Measurements from ENCODE around the gene OGDH. TPM values are rescaled to one million over a fixed set of nuclear protein-coding genes. Genes with fewer than 3 reads are reported as not detected.

OGDH gene
- total RNA-seq, 1 donor from 2014 or later = 68.0 TPM

DNA sequence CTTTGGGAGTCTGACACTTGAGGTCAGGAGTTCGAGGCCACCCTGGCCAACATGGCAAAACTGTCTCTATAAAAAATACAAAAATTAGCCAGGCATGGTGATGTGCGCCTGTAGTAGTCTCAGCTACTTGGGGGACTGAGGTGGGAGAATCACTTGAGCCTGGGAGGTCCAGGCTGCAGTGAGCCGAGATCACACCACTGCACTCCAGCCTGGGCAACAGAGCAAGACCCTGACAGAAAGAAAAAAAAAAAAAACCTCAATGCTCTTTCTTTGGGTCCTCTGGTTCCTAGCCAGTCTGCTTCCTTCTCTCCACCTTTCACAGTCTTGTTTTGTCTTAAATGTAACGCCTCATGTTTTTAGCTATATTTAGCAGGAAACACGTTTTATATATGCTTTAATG is 9.4 kb downstream of the OGDH start:
- peaks cover 33% of the 10 kb centered on the region for H3K4me1 Mint-ChIP-seq (ENCODE audit: unreplicated experiment)
- TF ChIP-seq, protein P1, sequence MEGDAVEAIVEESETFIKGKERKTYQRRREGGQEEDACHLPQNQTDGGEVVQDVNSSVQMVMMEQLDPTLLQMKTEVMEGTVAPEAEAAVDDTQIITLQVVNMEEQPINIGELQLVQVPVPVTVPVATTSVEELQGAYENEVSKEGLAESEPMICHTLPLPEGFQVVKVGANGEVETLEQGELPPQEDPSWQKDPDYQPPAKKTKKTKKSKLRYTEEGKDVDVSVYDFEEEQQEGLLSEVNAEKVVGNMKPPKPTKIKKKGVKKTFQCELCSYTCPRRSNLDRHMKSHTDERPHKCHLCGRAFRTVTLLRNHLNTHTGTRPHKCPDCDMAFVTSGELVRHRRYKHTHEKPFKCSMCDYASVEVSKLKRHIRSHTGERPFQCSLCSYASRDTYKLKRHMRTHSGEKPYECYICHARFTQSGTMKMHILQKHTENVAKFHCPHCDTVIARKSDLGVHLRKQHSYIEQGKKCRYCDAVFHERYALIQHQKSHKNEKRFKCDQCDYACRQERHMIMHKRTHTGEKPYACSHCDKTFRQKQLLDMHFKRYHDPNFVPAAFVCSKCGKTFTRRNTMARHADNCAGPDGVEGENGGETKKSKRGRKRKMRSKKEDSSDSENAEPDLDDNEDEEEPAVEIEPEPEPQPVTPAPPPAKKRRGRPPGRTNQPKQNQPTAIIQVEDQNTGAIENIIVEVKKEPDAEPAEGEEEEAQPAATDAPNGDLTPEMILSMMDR (IDR thresholded peaks at IDR 0.05) = no peak
- H3K4me3 Mint-ChIP-seq (ENCODE audit: unreplicated experiment) = no peak overlapping the region
- no peak overlapping the region for H3K27ac Mint-ChIP-seq (ENCODE audit: unreplicated experiment)
- H3K27me3 Mint-ChIP-seq (ENCODE audit: unreplicated experiment) = no peaks in the 10 kb centered on the region
- DNase-seq (ENCODE audit: extremely low spot score, unreplicated experiment) = no peak
- H3K36me3 Mint-ChIP-seq (ENCODE audit: unreplicated experiment) = peaks cover 5% of the 10 kb centered on the region
- no peaks in the 10 kb centered on the region for H3K9me3 Mint-ChIP-seq (ENCODE audit: unreplicated experiment)

DNA sequence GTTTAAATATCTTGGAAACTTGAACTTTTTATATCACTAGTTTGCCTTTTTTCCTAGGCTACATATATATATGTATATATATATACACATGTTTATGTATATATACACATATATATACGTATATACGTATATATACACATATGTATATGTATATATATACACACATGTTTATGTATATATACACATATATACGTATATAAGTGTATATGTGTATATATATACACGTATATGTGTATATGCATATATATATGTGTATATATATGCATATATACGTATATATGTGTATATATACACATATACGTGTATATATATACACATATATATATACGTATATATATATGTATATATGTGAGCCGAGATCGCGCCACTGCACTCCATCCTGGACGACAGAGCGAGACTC is 10.1 kb downstream of the OGDH start:
- Mint-ChIP-seq H3K27me3 (ENCODE audit: unreplicated experiment) (no peaks in the 10 kb centered on the region), H3K4me3 (ENCODE audit: unreplicated experiment) (no peak overlapping the region), H3K4me1 (ENCODE audit: unreplicated experiment) (peaks cover 39% of the 10 kb centered on the region), H3K36me3 (ENCODE audit: unreplicated experiment) (peaks cover 5% of the 10 kb centered on the region), H3K9me3 (ENCODE audit: unreplicated experiment) (no peaks in the 10 kb centered on the region), H3K27ac (ENCODE audit: unreplicated experiment) (no peak overlapping the region)
- DNase-seq (ENCODE audit: extremely low spot score, unreplicated experiment) = no peak
- TF ChIP-seq, protein P1 (IDR thresholded peaks at IDR 0.05) = no peak

DNA sequence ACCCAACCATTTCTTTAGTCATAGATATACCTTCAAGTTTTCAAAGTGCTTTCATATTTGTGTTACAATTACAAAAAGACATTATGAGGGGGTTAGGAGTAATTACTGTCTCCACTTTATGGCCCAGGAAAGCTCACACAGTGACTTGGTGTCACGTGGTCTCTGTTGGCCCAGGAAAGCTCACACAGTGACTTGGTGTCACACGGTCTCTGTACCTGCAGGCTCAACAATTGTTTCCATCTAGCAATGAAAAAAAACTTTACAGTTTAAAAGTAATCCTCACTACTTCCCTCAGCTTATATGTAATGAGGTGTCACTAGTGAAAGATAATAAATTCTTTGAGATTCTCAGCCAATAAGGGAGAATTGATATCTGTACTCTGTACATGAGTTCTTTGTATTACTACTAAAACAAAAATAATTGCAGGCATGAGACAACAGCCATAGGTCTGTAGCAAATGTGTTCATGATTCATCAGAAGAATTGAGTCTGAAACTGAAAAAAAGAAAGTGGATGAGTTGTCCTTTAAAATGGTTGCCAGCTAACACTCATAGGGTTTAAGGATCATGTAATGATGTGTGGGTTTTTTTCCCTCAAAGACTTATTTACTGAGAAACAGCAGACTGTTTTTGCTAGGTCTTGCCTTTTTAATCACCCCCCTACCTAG is 10.9 kb downstream of the OGDH start:
- peaks cover 5% of the 10 kb centered on the region for H3K36me3 Mint-ChIP-seq (ENCODE audit: unreplicated experiment)
- H3K4me1 Mint-ChIP-seq (ENCODE audit: unreplicated experiment) = peaks cover 36% of the 10 kb centered on the region
- H3K27me3 Mint-ChIP-seq (ENCODE audit: unreplicated experiment) = no peaks in the 10 kb centered on the region
- no peaks in the 10 kb centered on the region for H3K9me3 Mint-ChIP-seq (ENCODE audit: unreplicated experiment)
- H3K4me3 Mint-ChIP-seq (ENCODE audit: unreplicated experiment) = no peak overlapping the region
- no peak for DNase-seq (ENCODE audit: extremely low spot score, unreplicated experiment)
- TF ChIP-seq, protein P1 (IDR thresholded peaks at IDR 0.05) = no peak
- H3K27ac Mint-ChIP-seq (ENCODE audit: unreplicated experiment) = peak overlapping the region; percentile 68

DNA sequence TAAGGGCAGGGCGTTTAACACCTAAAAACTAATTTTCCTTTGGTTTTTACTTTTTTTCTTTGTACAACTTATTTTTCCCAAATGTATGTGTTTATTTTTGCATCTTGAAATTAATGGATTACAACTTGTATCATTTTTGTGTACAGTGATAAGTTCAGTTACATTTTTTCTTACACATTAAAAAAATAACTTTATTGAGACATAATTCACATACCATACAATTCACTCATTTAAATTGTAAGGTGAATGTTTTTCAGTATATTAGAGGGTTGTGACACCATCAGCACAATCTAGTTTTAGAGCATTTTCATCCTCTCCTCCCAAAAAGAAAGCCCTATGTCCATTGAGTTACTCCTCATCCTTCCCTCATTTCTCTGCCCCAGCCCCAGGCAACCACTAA is 11.6 kb downstream of the OGDH start:
- DNase-seq (ENCODE audit: extremely low spot score, unreplicated experiment) = no peak
- peak overlapping the region; percentile 68 for H3K27ac Mint-ChIP-seq (ENCODE audit: unreplicated experiment)
- TF ChIP-seq, protein P1 (IDR thresholded peaks at IDR 0.05) = no peak
- peaks cover 43% of the 10 kb centered on the region for H3K4me1 Mint-ChIP-seq (ENCODE audit: unreplicated experiment)
- peaks cover 5% of the 10 kb centered on the region for H3K36me3 Mint-ChIP-seq (ENCODE audit: unreplicated experiment)
- H3K27me3 Mint-ChIP-seq (ENCODE audit: unreplicated experiment) = no peaks in the 10 kb centered on the region
- H3K9me3 Mint-ChIP-seq (ENCODE audit: unreplicated experiment) = no peaks in the 10 kb centered on the region
- H3K4me3 Mint-ChIP-seq (ENCODE audit: unreplicated experiment) = no peak overlapping the region

DNA sequence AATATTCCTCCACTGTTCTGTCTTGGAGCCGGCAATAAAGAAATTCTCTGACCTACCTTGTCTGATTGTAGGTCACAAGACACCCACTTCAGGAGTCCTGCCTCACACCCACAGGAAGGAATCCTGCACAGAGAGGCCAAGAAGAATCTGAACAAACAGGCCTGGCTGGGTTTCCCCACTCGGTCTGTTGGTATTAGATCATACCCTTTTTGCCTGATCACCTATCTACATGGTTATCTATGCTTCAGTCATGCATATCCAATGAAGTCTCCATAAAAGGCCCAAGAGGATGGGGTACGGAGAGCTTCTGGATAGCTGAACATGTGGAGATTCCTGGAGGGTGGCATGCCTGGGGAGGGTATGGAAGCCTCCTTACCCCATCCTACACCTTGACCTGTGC is 12.3 kb downstream of the OGDH start:
- Mint-ChIP-seq H3K36me3 (ENCODE audit: unreplicated experiment) (peaks cover 5% of the 10 kb centered on the region), H3K27ac (ENCODE audit: unreplicated experiment) (no peak overlapping the region), H3K9me3 (ENCODE audit: unreplicated experiment) (no peaks in the 10 kb centered on the region), H3K27me3 (ENCODE audit: unreplicated experiment) (no peaks in the 10 kb centered on the region), H3K4me3 (ENCODE audit: unreplicated experiment) (no peak overlapping the region), H3K4me1 (ENCODE audit: unreplicated experiment) (peaks cover 46% of the 10 kb centered on the region)
- no peak for DNase-seq (ENCODE audit: extremely low spot score, unreplicated experiment)
- TF ChIP-seq, protein P1 (IDR thresholded peaks at IDR 0.05) = no peak
